Effector memory CD4-positive, alpha-beta T cell (primary cell): ENCODE data around the gene SMG6.

Source experiments
- DNase-seq, 3 donors: peaks; one replicate each; pipeline ENCODE4 v3.0.0-alpha.2; 2020
- H3K27ac ChIP-seq: 2 replicates; pipeline ENCODE4 v1.7.0; 2013; ENCODE audit warnings: mild to moderate bottlenecking, low read length, moderate library complexity; ENCODE audit not compliant: insufficient read depth, poor library complexity, severe bottlenecking
- H3K27me3 ChIP-seq: replicated peaks from 2 replicates; pipeline ENCODE4 v1.7.0; 2013; ENCODE audit warnings: mild to moderate bottlenecking, low read length; ENCODE audit not compliant: insufficient read depth, control insufficient read depth, poor library complexity, severe bottlenecking
- H3K36me3 ChIP-seq: 2 replicates; pipeline ENCODE4 v1.7.0; 2013; ENCODE audit warnings: mild to moderate bottlenecking, low read length, moderate library complexity; ENCODE audit not compliant: control insufficient read depth, insufficient read depth
- H3K4me1 ChIP-seq: 2 replicates; pipeline ENCODE4 v1.7.0; 2013; ENCODE audit warnings: low read length, mild to moderate bottlenecking; ENCODE audit not compliant: control insufficient read depth, insufficient read depth, poor library complexity, severe bottlenecking
- H3K4me3 ChIP-seq: 2 replicates; pipeline ENCODE4 v1.7.0; 2013; ENCODE audit warnings: low read length, low read depth, mild to moderate bottlenecking; ENCODE audit not compliant: insufficient read depth, poor library complexity, severe bottlenecking
- H3K9me3 ChIP-seq: 2 replicates; pipeline ENCODE4 v1.7.0; 2013; ENCODE audit warnings: mild to moderate bottlenecking, low read length, moderate library complexity; ENCODE audit not compliant: control insufficient read depth

Gene SMG6

DNA sequence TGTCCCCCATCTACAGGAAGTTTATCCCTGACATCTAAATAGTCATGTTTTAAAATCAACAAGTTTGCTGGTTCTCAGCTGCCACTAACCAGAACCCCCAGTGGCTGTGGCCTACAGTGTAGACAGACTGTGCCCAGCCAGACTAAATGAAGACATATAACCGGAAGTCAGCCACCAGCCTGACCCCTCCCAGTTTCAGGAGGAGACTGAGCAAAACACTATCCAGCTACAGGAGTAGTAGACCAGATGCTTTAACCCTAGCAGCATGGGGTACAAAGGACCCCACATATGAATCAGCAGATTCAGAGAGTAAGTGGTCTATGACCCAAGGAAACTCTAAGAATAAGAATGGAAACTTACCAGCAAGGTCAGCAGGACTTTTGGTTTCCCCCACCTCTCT, 165.3 kb downstream of the SMG6 start:
- H3K9me3 ChIP-seq: no peaks in the 10 kb centered on the region
- no peak overlapping the region for H3K4me3 ChIP-seq
- peaks cover 2% of the 10 kb centered on the region for H3K4me1 ChIP-seq
- no peak overlapping the region for H3K27ac ChIP-seq
- DNase-seq: peak in 1 of 3 donors; percentile 5
- H3K36me3 ChIP-seq: no peaks in the 10 kb centered on the region
- H3K27me3 ChIP-seq: no peaks in the 10 kb centered on the region

DNA sequence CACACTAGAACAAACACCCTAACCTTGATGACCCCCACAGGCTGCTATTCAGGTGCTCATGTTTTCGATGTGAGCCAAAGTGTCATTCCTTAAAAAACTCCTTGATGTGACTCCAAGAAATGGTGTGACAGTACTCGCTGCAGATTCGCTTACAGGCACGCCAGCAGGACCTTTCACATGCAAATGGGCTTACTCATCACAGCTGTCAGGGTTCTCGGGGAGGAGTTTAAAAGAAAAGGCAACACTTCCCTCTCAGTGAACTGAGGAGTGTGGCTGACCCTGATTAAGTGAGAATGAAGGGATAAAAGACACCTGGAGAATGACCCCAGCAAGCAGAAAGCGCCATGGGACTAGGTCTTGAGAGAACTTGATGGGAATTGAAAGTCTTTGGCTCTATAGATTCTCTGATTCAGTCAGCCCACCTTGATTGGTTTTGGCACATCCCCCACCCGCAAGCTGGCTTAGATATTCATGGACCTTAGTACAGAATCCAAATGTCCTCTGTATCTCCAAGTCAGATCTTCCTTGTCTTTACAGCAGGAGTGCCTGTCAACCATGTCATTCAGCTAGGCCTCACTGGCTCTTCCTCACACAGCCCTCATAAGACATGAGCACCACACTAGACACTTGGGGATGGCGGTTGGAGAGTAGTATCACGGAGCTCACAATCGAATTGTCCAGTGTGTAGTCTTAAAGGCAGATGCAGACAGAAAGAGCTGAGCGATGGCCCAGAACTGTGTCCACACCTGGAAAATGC, 166.1 kb downstream of the SMG6 start:
- DNase-seq: no peak
- no peak overlapping the region for H3K4me3 ChIP-seq
- no peak overlapping the region for H3K27ac ChIP-seq
- no peaks in the 10 kb centered on the region for H3K27me3 ChIP-seq
- H3K36me3 ChIP-seq: no peaks in the 10 kb centered on the region
- peaks cover 2% of the 10 kb centered on the region for H3K4me1 ChIP-seq
- H3K9me3 ChIP-seq: no peaks in the 10 kb centered on the region

DNA sequence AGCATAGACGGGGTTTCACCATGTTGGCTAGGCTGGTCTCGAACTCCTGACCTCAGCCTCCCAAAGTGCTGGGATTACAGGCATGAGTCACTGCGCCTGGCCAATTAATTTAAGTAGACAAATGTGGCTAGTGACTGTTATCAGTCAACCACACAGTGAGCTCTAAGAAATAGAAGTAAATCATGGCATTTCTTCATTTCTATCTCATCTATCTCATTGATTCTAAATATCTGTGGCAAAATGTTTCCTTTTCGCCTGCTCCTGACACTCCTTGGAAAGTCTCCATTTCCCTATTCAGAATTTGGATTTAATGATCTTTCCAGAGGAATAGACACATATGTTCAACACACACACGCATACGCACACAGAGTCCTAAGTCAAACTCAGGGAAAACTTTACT, 167.3 kb downstream of the SMG6 start:
- Histone ChIP-seq H3K27me3 (no peaks in the 10 kb centered on the region), H3K36me3 (no peaks in the 10 kb centered on the region), H3K27ac (no peak overlapping the region), H3K9me3 (no peaks in the 10 kb centered on the region), H3K4me1 (peaks cover 2% of the 10 kb centered on the region), H3K4me3 (no peak overlapping the region)
- no peak for DNase-seq

DNA sequence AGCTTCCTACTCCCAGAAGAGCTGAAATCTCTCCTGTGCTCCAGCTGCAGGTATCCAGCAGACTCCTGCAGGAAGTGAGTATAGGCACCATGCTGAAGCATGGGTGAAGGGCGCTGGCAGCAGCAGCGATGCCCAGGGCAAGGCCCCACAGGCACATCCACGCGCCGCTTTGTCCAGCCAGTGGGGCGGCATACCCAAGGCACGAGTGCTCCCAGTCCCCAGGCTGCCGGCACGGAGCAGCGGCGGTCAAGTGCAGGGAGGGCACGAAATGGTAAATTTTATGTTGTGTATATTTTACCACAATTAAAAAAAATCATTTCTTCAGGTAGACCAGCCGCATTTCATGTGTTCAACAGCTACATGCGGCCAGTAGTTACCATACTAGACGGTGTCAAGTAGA, 175.6 kb downstream of the SMG6 start:
- Histone ChIP-seq H3K9me3 (no peaks in the 10 kb centered on the region), H3K4me3 (no peak overlapping the region), H3K27me3 (no peaks in the 10 kb centered on the region), H3K36me3 (no peaks in the 10 kb centered on the region), H3K4me1 (no peaks in the 10 kb centered on the region), H3K27ac (no peak overlapping the region)
- DNase-seq: no peak

DNA sequence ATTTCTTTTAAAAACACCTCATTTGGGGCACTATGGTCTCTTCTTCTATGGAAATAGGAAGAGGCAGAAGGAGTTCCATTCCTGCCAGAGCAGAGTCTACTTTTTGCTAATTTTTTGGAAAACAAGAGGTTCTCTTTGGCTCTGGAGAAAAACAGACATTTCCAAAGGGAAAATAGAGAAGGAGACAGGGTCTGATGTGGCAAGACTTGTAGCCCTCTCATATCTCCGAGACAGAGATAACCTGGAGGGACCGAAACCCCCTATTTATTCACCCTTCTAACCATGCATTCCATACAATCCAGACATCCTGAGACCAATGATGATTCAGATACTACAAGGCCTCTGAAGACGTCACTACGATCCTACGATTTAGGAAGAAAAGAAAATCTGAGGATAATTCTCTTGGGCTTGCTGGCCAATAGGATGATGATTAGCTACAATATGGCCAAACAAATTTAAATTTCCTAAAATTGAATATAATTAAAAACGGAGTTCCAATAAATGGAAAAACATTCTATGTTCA, 178.5 kb downstream of the SMG6 start:
- Histone ChIP-seq H3K27ac (no peak overlapping the region), H3K36me3 (peaks cover 2% of the 10 kb centered on the region), H3K27me3 (no peaks in the 10 kb centered on the region), H3K9me3 (no peaks in the 10 kb centered on the region), H3K4me3 (no peak overlapping the region), H3K4me1 (no peaks in the 10 kb centered on the region)
- DNase-seq: no peak

DNA sequence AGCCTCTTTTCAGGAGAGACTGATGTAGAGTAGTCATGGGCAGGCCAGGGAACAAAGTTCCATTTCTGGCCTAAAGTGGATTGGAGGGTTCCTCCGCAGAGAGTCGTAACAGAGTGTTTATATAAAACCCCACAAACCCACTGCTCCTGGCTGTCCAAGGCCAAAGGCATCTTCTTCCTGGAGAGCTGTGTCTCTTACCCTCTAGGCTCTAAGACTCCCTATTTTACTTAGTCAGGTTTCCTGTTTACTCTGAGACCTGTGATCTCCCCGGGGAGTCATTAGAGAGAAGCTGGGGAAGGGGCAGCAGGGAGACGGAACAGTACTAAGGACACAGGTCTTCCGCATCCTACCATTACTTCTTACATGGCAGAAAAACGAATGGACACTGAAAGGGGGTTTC, 179.2 kb downstream of the SMG6 start:
- H3K4me3 ChIP-seq: no peak overlapping the region
- DNase-seq: no peak

DNA sequence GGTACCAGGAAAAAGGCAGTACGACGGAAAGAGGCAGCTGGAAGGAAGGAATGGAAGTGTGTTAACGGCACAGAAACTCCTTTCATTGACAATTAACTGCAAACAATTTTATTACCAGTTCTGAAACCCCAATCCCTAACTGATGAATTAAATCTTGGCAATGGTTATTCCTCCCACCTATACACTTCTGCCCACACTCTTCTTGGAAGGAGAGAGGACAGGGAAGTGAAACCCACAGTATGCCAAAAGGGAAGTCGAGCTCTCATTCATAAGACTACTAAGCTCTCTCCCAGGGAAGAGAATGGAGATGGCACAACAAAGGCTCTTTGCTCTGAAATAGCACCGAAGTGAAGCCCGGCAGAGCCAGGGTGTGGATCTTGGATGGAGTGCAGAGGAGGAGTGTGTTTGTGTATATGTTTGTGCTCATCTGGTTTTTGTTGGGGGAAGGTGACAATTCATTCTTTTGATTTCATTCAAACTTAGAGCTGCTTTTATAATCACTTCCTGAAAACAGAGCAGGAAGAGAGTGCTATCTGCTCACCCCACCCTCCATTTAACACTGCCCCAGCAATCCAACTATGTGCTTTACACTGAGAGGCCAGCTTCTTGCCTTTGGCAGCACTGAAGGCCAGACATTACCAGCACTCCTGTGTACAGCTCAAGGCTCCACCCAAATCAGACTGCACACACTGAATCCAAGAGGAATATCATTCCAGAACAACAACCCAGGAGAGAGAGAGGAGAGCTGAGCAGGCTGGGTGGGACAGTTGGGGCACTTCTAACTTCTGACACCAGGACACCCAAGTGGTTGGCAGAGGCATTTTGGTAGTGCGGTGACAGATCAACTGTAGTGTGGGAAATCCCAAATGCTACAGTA, 180.0 kb downstream of the SMG6 start:
- Histone ChIP-seq H3K9me3 (no peaks in the 10 kb centered on the region), H3K4me1 (no peaks in the 10 kb centered on the region), H3K27me3 (no peaks in the 10 kb centered on the region), H3K27ac (no peak overlapping the region), H3K36me3 (peaks cover 5% of the 10 kb centered on the region), H3K4me3 (no peak overlapping the region)
- DNase-seq: no peak

More for the DNA sequence above, 179.2 kb downstream of the SMG6 start:
- Histone ChIP-seq H3K9me3 (no peaks in the 10 kb centered on the region), H3K27ac (no peak overlapping the region), H3K36me3 (peaks cover 5% of the 10 kb centered on the region), H3K4me1 (no peaks in the 10 kb centered on the region), H3K27me3 (no peaks in the 10 kb centered on the region)

DNA sequence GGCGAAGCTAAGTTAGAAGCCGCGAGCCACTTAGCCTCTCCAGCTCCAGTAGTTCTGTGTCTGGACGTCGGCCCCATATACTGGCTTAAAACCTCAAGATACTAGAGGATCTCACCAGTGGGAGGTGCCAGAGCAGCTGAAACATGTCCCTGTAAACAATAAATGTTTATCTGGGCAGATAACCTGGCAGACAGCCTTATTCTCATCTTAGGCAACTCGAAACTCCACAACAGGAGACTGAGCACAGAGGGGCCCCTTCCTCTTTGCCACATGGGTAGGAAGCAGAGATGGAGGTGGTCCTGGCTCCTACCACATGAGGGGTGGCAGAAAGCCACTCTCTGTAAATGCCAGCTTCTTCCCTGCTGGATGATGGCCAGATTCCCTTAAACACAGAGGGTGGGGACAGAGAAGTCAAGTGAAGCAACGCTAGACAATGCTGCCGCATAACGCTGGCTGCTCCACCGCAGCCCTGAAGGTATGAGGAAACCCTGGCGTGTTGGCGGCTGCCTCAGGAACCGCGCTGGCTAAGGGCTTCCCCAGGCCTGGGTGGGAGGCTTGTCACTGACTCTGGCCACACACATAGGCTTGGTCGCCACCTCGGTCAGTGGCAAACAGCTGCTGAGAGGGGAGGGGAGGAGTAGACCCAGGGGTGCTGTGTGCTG, 180.8 kb downstream of the SMG6 start:
- H3K36me3 ChIP-seq: peaks cover 5% of the 10 kb centered on the region
- no peak overlapping the region for H3K4me3 ChIP-seq
- H3K27me3 ChIP-seq: no peaks in the 10 kb centered on the region
- H3K4me1 ChIP-seq: no peaks in the 10 kb centered on the region
- H3K27ac ChIP-seq: no peak overlapping the region
- no peak for DNase-seq
- H3K9me3 ChIP-seq: no peaks in the 10 kb centered on the region

DNA sequence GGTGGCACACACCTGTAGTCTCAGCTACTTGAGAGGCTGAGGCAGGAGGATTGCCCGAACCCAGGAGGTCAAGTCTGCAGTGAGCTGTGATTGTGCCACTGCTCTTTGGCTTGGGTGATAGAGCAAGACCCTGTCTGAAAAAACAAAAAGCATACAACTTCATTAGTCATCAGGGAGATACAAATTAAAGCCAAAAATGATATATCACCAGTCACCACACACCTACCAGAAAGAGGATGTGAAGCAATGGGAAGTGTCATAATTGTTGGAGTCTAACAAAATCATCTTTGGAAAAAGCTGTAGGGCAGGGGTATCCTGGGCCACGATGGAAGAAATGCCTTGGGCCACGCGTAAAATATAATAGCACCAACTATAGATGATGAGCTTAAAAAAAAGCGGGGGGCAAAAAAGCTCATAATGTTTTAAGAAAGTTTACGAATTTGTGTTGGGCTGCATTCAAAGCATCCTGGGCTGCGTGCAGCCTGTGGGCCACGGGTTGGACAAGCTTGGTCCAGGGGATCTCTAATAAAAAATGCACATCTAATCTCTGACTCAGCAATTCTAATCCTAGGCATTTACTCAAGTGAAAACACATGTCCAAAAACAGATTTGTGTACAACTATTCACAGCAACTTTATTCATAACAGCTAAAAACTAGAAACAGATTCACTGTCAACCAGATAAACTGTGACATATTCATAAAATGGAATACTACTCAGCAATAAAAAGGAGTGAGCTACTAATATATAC, 182.8 kb downstream of the SMG6 start:
- H3K27me3 ChIP-seq: no peaks in the 10 kb centered on the region
- H3K27ac ChIP-seq: no peak overlapping the region
- no peak for DNase-seq
- no peaks in the 10 kb centered on the region for H3K9me3 ChIP-seq
- peaks cover 5% of the 10 kb centered on the region for H3K36me3 ChIP-seq
- H3K4me3 ChIP-seq: no peak overlapping the region
- no peaks in the 10 kb centered on the region for H3K4me1 ChIP-seq
